Prostate gland (tissue), 2 donors: ENCODE data around the gene POU3F3.

Experiments used
- CTCF ChIP-seq, 4 experiments: fragments of 200-600 bp in 2 of 4; fragments of 450-650 bp in 2 of 4; sonication (generic) in 2 of 4; IDR thresholded peaks; 1 replicate in 3 of 4; 2 replicates in 1 of 4; pipeline ENCODE4 v1.5.1; 2016 to 2019; ENCODE audit warnings: antibody characterized with exemption in 4 of 4, mild to moderate bottlenecking in 2 of 4, moderate library complexity in 2 of 4
- POLR2A ChIP-seq: fragments of 450-650 bp; IDR thresholded peaks from one replicate; pipeline ENCODE4 v1.6.1; 2016; ENCODE audit warnings: antibody characterized with exemption, mild to moderate bottlenecking

- no peak for TF ChIP-seq POLR2A
- TF ChIP-seq CTCF (IDR thresholded peaks at IDR 0.05) = no peak
These were observed 6.0 kb downstream of the POU3F3 start for GRCh38 chr2:104859766-104860450.
